PFSK-1 (cell line): Measurements from ENCODE around the gene SAMD10.

Source experiments
- POLR2AphosphoS5 ChIP-seq: IDR thresholded peaks from 2 replicates; pipeline ENCODE4 v1.6.1; 2012; ENCODE audit warnings: low read depth, mild to moderate bottlenecking, control low read depth, low read length, moderate library complexity
- TF ChIP-seq, protein P1 (sequence below), 2 experiments: IDR thresholded peaks; 2 replicates each; pipeline versions ENCODE4 v1.6.1 to v1.8.0; 2011 to 2012; ENCODE audit warnings: low read depth in 2 of 2, low read length in 2 of 2, control low read depth in 1 of 2, inconsistent platforms in 1 of 2, mild to moderate bottlenecking in 1 of 2, moderate library complexity in 1 of 2; ENCODE audit not compliant: insufficient read depth in 1 of 2

DNA sequence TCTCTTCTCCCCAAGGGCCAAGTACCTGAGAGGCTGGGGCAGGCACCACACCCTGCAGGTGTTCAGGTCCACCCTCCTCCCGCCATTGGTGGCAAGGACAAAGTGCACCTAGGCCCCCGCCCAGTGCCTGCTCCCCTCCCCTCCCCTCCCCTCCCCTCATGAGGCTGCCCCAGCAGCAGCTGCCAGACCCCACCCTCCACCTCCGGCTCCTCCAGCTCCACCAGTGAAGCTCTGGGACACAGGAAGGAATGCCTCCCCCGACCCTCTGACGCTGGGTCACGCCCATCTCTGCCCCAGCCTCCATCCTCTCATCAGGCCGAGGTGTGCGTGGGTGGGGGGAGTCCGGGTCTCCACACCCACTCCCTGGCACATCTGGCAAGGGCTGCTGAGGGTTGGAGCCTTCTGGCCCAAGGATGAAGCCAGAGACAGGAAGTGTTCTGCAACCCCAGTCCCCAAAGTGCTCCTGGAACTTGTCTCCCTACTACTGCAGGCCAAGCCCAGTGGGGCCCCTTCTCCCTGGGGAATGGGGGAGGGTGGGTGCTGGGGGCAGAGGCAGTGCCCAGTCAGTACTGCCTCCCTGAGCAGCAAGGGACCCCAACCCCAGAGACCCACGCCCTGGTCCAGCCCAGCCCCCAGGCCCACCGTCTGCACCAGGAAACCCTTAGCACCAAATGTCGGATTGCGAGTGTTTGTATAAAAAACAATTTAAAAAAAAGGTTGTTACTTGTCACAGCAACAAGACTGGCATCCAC lies 21.6 kb downstream of the SAMD10 start:
- TF ChIP-seq, protein P1, sequence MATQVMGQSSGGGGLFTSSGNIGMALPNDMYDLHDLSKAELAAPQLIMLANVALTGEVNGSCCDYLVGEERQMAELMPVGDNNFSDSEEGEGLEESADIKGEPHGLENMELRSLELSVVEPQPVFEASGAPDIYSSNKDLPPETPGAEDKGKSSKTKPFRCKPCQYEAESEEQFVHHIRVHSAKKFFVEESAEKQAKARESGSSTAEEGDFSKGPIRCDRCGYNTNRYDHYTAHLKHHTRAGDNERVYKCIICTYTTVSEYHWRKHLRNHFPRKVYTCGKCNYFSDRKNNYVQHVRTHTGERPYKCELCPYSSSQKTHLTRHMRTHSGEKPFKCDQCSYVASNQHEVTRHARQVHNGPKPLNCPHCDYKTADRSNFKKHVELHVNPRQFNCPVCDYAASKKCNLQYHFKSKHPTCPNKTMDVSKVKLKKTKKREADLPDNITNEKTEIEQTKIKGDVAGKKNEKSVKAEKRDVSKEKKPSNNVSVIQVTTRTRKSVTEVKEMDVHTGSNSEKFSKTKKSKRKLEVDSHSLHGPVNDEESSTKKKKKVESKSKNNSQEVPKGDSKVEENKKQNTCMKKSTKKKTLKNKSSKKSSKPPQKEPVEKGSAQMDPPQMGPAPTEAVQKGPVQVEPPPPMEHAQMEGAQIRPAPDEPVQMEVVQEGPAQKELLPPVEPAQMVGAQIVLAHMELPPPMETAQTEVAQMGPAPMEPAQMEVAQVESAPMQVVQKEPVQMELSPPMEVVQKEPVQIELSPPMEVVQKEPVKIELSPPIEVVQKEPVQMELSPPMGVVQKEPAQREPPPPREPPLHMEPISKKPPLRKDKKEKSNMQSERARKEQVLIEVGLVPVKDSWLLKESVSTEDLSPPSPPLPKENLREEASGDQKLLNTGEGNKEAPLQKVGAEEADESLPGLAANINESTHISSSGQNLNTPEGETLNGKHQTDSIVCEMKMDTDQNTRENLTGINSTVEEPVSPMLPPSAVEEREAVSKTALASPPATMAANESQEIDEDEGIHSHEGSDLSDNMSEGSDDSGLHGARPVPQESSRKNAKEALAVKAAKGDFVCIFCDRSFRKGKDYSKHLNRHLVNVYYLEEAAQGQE (IDR thresholded peaks at IDR 0.05; ENCODE audit: insufficient read depth in 1 of 2, low read depth in 2 of 2, low read length in 2 of 2): no peak
- no peak for TF ChIP-seq POLR2AphosphoS5
